GM10248 (cell line): ENCODE results near the gene FFAR1.
A peak's percentile ranks its signal among the peaks of the same experiment; 100 is the strongest.

ENCODE experiments used
- CTCF ChIA-PET: fragments of 300-600 bp; sonication (Branson Sonifier 250); formaldehyde crosslinking; extraction: SDS; loops from one replicate; lab custom pipeline; 2021; ENCODE audit warnings: antibody characterized with exemption; lab: Yijun Ruan, JAX
- POLR2A ChIA-PET: fragments of 350-650 bp; sonication (Branson Sonifier 250); formaldehyde crosslinking; extraction: SDS; loops from one replicate; lab custom pipeline; 2020; ENCODE audit warnings: antibody characterized with exemption; lab: Yijun Ruan, JAX
- DNase-seq: peaks from one replicate; pipeline ENCODE4 v3.0.0; 2012; ENCODE audit errors: extremely low spot score
- CTCF ChIP-seq: IDR thresholded peaks from 2 replicates; pipeline ENCODE4 v1.5.1; 2012; ENCODE audit warnings: mild to moderate bottlenecking, low read depth; ENCODE audit errors: extremely low read depth, missing control alignments, control extremely low read depth

FFAR1 gene

GRCh38 chr19:35314031-35314430 is 33.7 kb upstream of the FFAR1 start:
- DNase-seq: no peak
- TF ChIP-seq CTCF: no peak
- ChIA-PET POLR2A (no interaction called here), CTCF (interaction anchor here (0.8 to 2.5 kb wide), 8 partner anchors 11 to 196 kb away, joined by 3 to 10 read pairs (median 4); no protein-coding TSS in a partner anchor)

DNA sequence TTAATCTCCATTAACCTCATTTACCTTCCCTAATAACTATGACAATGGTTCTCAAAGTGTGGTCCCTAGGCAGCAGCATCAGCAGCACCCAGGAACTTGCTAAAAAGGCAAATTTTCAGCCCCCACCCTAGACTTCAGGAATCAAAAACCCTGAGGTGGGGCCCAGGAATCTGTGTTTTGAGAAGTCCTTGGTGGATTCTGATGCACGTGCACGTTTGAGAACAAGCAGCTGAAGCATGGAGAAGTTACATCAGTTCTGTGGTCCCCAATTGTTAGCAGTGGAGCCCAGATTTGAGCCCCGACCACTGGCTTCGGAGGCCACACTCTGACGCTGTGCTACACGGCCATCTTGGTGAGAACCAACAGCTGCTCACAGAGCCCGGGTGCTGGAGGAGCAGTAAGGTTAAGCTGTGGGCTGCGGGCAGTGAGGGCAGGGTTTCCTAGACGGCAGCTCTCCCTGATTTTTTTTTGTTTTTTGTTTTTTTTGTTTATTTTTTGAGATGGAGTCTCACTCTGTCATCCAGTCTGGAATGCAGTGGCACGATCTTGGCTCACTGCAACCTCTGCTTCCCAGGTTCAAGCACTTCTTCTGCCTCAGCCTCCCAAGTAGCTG is 32.7 kb upstream of the FFAR1 start:
- no peak for DNase-seq
- ChIA-PET POLR2A (no interaction called here), CTCF (interaction anchor here (1.6 to 2.4 kb wide), 4 partner anchors 12 to 195 kb away, joined by 4 to 10 read pairs (median 6); no protein-coding TSS in a partner anchor)
- no peak for TF ChIP-seq CTCF

- peak; percentile 28 for TF ChIP-seq CTCF
- DNase-seq: no peak
- ChIA-PET POLR2A (interaction anchor here (0.7 kb wide), 1 partner anchor 16 kb away, joined by 5 read pairs; no protein-coding TSS in a partner anchor), CTCF (interaction anchor here (1.7 kb wide), 1 partner anchor 194 kb away, joined by 5 read pairs; no protein-coding TSS in a partner anchor)
Observed at GRCh38 chr19:35315883-35316282, 31.8 kb upstream of the FFAR1 start.

- no peak for TF ChIP-seq CTCF
- POLR2A ChIA-PET: no interaction called here
- DNase-seq: no peak
- CTCF ChIA-PET: interaction anchor here (1.7 kb wide), 1 partner anchor 194 kb away, joined by 5 read pairs; no protein-coding TSS in a partner anchor
Observed at GRCh38 chr19:35316560-35316959, 31.1 kb upstream of the FFAR1 start.

GRCh38 chr19:35317464-35318043 is 30.1 kb upstream of the FFAR1 start:
- POLR2A ChIA-PET: no interaction called here
- no peak for TF ChIP-seq CTCF
- no peak for DNase-seq
- CTCF ChIA-PET: interaction anchor here (0.8 to 1.2 kb wide), 2 partner anchors 10 to 11 kb away, joined by 3 to 5 read pairs; no protein-coding TSS in a partner anchor

- ChIA-PET POLR2A (no interaction called here), CTCF (interaction anchor here (0.9 to 1.6 kb wide), 7 partner anchors 9 to 176 kb away, joined by 3 to 6 read pairs (median 4); no protein-coding TSS in a partner anchor)
- DNase-seq: no peak
- no peak for TF ChIP-seq CTCF
Observed at GRCh38 chr19:35318679-35319448, 28.8 kb upstream of the FFAR1 start.
